K562 (cell line): ENCODE data around the gene HARS2. TPM values are rescaled to one million over a fixed set of nuclear protein-coding genes. Genes with fewer than 3 reads are reported as not detected.

Experiments
- ELF4 ChIP-seq: fragments of 450-650 bp; formaldehyde crosslinking; IDR thresholded peaks from 2 replicates; pipeline ENCODE4 v1.4.0; 2022; ENCODE audit warnings: missing genetic modification characterization
- EZH2 ChIP-seq: IDR thresholded peaks from 2 replicates; pipeline ENCODE4 v1.6.1; 2012; ENCODE audit warnings: low read depth, mild to moderate bottlenecking, inconsistent platforms, low read length, borderline replicate concordance
- FOXP1 ChIP-seq: sonication (generic); formaldehyde crosslinking; IDR thresholded peaks from 2 replicates; pipeline ENCODE4 v1.8.0; 2022; ENCODE audit warnings: mild to moderate bottlenecking, missing genetic modification reagents
- GATAD2A ChIP-seq: fragments of 450-650 bp; IDR thresholded peaks from 2 replicates; pipeline ENCODE4 v1.6.1; 2017
- HDAC2 ChIP-seq: fragments of 450-650 bp; IDR thresholded peaks from 2 replicates; pipeline ENCODE4 v1.6.1; 2016; ENCODE audit warnings: mild to moderate bottlenecking
- MAFK ChIP-seq: IDR thresholded peaks from 2 replicates; pipeline ENCODE4 v1.6.1; 2011; ENCODE audit warnings: low read length, improper control_type of control experiment
- MEIS2 ChIP-seq: fragments of 450-650 bp; IDR thresholded peaks from 2 replicates; pipeline ENCODE4 v1.6.1; 2014; ENCODE audit warnings: mild to moderate bottlenecking; ENCODE audit not compliant: partially characterized antibody
- MTA2 ChIP-seq: fragments of 450-650 bp; IDR thresholded peaks from 2 replicates; pipeline ENCODE4 v1.6.1; 2016; ENCODE audit warnings: low read depth
- POLR2A ChIP-seq: fragments of 450-650 bp; conservative IDR thresholded peaks from 2 replicates; pipeline ENCODE4 v1.6.1; 2016
- POU5F1 ChIP-seq: fragments of 150-350 bp; IDR thresholded peaks from 2 replicates; pipeline ENCODE4 v1.6.1; 2014; ENCODE audit warnings: borderline replicate concordance, low read length, low read depth, mild to moderate bottlenecking; ENCODE audit not compliant: partially characterized antibody
- PRPF4 ChIP-seq: fragments of 200-400 bp; formaldehyde crosslinking; IDR thresholded peaks from one replicate; pipeline ENCODE4 v1.6.1; 2017; ENCODE audit warnings: low read length, low read depth, mild to moderate bottlenecking; ENCODE audit not compliant: insufficient read depth, poor library complexity, severe bottlenecking
- RBM39 ChIP-seq: fragments of 200-400 bp; formaldehyde crosslinking; optimal IDR thresholded peaks from 2 replicates; pipeline ENCODE3; 2018; ENCODE audit warnings: low read depth, low read length
- RFX5 ChIP-seq: IDR thresholded peaks from 2 replicates; pipeline ENCODE4 v1.6.1; 2011; ENCODE audit warnings: low read depth, mild to moderate bottlenecking, improper control_type of control experiment, low read length
- SMARCA4 ChIP-seq: fragments of 450-650 bp; IDR thresholded peaks from 2 replicates; pipeline ENCODE4 v1.6.1; 2016
- SMARCE1 ChIP-seq: fragments of 450-650 bp; IDR thresholded peaks from 2 replicates; pipeline ENCODE4 v1.7.1; 2016; ENCODE audit warnings: mild to moderate bottlenecking
- SMC3 ChIP-seq: conservative IDR thresholded peaks from 2 replicates; pipeline ENCODE4 v1.6.1; 2011; ENCODE audit warnings: low read depth, low read length, improper control_type of control experiment; ENCODE audit not compliant: insufficient read depth
- SNRNP70 ChIP-seq: fragments of 200-400 bp; formaldehyde crosslinking; optimal IDR thresholded peaks from 2 replicates; pipeline ENCODE3; 2017; ENCODE audit warnings: low read depth, low read length
- TARDBP ChIP-seq: fragments of 450-650 bp; IDR thresholded peaks from 2 replicates; pipeline ENCODE4 v1.6.1; 2016
- TCF7L2 ChIP-seq: fragments of 150-350 bp; IDR thresholded peaks from 2 replicates; pipeline ENCODE4 v1.6.1; 2016; ENCODE audit warnings: low read depth, mild to moderate bottlenecking, low read length, moderate library complexity
- ZBTB7A ChIP-seq: IDR thresholded peaks from 2 replicates; pipeline ENCODE4 v1.6.1; 2011; ENCODE audit warnings: low read depth, mild to moderate bottlenecking, low read length, moderate library complexity, borderline replicate concordance; ENCODE audit not compliant: control insufficient read depth
- ZKSCAN3 ChIP-seq: fragments of 250-450 bp; sonication (Bioruptor Pico); IDR thresholded peaks from 2 replicates; pipeline ENCODE4 v1.4.0; 2020
- ZNF12 ChIP-seq: sonication (generic); formaldehyde crosslinking; IDR thresholded peaks from 2 replicates; pipeline ENCODE4 v1.4.0; 2020; ENCODE audit warnings: mild to moderate bottlenecking, missing genetic modification reagents
- ZNF282 ChIP-seq: sonication (generic); formaldehyde crosslinking; IDR thresholded peaks from 2 replicates; pipeline ENCODE4 v1.8.1; 2023; ENCODE audit warnings: missing genetic modification reagents
- ZNF316 ChIP-seq: fragments of 450-650 bp; IDR thresholded peaks from 2 replicates; pipeline ENCODE4 v1.6.1; 2016
- ZNF431 ChIP-seq: sonication (generic); formaldehyde crosslinking; IDR thresholded peaks from 2 replicates; pipeline ENCODE4 v1.8.0; 2022; ENCODE audit warnings: mild to moderate bottlenecking, missing genetic modification reagents
- ZNF584 ChIP-seq: fragments of 200-800 bp; sonication (Bioruptor generic); IDR thresholded peaks from 2 replicates; pipeline ENCODE4 v1.6.1; 2016; ENCODE audit warnings: low read depth, mild to moderate bottlenecking, missing genetic modification characterization, missing compliant biosample characterization
- ZNF785 ChIP-seq: fragments of 250-450 bp; sonication (Bioruptor Pico); IDR thresholded peaks from 2 replicates; pipeline ENCODE4 v1.4.0; 2020; ENCODE audit warnings: mild to moderate bottlenecking
- ZNF830 ChIP-seq: fragments of 250-450 bp; sonication (Bioruptor Pico); IDR thresholded peaks from 2 replicates; pipeline ENCODE4 v1.5.0; 2021; ENCODE audit warnings: mild to moderate bottlenecking
- polyA plus RNA-seq, 8 experiments: library from polyadenylated mRNA; depleted of rRNA in 4 of 8; stranded (reverse) in 5 of 8; unstranded in 3 of 8; fragments of >200 nt; fragmentation: Nextera tagmentation in 2 of 8; fragmentation: Illumina TruSeq in 1 of 8; extraction: Ambion mirVana in 2 of 8; extraction: Trizol in 1 of 8; gene quantifications; 2 replicates each; pipeline versions ENCODE4 v1.2.1 to v1.2.3, GENCODE V29; 2011 to 2014; ENCODE audit warnings: inconsistent platforms in 1 of 8, missing spikeins in 1 of 8
- total RNA-seq, 7 experiments: library from RNA; depleted of rRNA in 6 of 7; stranded (reverse); fragments of >200 nt in 6 of 7; fragmentation: Illumina TruSeq in 2 of 7; extraction: Trizol in 2 of 7; gene quantifications; 2 replicates each; pipeline versions ENCODE4 v1.2.1 to v1.2.3, GENCODE V29; 2011 to 2021; ENCODE audit warnings: low replicate concordance in 1 of 7
- TF ChIP-seq, protein P1 (sequence below): fragments of 450-650 bp; IDR thresholded peaks from 2 replicates; pipeline ENCODE4 v1.6.1; 2016; ENCODE audit warnings: antibody characterized with exemption
- TF ChIP-seq, protein P2 (sequence below), 2 experiments: fragments of 450-650 bp; IDR thresholded peaks; 2 replicates each; pipeline ENCODE4 v1.6.1; 2016

The HARS2 gene
- total and polyA plus RNA-seq, 9 of the 15 experiments (the other 6 are each of a cell fraction or from before 2014, with no cell fraction given) = 8.5 to 41.6 (median 27.1) TPM

GRCh38 chr5:140690941-140691924 lies at the start of gene HARS2, which contains the start of gene HARS1 (continued):
- TF ChIP-seq ZNF830 = 0 out of 2 replicates have a peak, but pooled peaks have one; percentile 20
- TF ChIP-seq SMC3 = no peak
- TF ChIP-seq POU5F1 = no peak
- no peak for TF ChIP-seq RBM39
- no peak for TF ChIP-seq RFX5
- TF ChIP-seq ZNF785 (CRISPR knock-in tag) = no peak
- TF ChIP-seq MTA2 = no peak
- peak; percentile 46 for TF ChIP-seq SMARCE1
- TF ChIP-seq TARDBP = no peak
- no peak for TF ChIP-seq ZNF316
- no peak for TF ChIP-seq MEIS2
- no peak for TF ChIP-seq PRPF4
- no peak for TF ChIP-seq EZH2
- TF ChIP-seq FOXP1 (CRISPR knock-in tag) = peak; percentile 77; the same call in 1 of the 2 replicates
- no peak for TF ChIP-seq ZNF12 (CRISPR knock-in tag)
- peak; percentile 84 for TF ChIP-seq ZNF431 (CRISPR knock-in tag)
- TF ChIP-seq, protein P1, sequence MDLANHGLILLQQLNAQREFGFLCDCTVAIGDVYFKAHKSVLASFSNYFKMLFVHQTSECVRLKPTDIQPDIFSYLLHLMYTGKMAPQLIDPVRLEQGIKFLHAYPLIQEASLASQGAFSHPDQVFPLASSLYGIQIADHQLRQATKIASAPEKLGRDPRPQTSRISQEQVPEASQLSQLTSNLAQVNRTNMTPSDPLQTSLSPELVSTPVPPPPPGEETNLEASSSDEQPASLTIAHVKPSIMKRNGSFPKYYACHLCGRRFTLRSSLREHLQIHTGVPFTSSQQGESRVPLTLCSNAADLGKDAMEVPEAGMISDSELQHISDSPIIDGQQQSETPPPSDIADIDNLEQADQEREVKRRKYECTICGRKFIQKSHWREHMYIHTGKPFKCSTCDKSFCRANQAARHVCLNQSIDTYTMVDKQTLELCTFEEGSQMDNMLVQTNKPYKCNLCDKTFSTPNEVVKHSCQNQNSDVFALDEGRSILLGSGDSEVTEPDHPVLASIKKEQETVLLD = peak; percentile 65; the same call in 1 of the 2 replicates
- no peak for TF ChIP-seq ZBTB7A
- TF ChIP-seq SMARCA4 = no peak
- no peak for TF ChIP-seq SNRNP70
- no peak for TF ChIP-seq MAFK
- TF ChIP-seq HDAC2 = peak; percentile 90
- no peak for TF ChIP-seq GATAD2A
- TF ChIP-seq TCF7L2 = no peak
- TF ChIP-seq ZKSCAN3 (CRISPR knock-in tag) = no peak
- 0 out of 2 replicates have a peak, but pooled peaks have one; percentile 32 for TF ChIP-seq ELF4 (CRISPR knock-in tag)
- peak; percentile 98 for TF ChIP-seq POLR2A
- no peak for TF ChIP-seq ZNF584 (CRISPR knock-in tag)
- TF ChIP-seq, protein P2, sequence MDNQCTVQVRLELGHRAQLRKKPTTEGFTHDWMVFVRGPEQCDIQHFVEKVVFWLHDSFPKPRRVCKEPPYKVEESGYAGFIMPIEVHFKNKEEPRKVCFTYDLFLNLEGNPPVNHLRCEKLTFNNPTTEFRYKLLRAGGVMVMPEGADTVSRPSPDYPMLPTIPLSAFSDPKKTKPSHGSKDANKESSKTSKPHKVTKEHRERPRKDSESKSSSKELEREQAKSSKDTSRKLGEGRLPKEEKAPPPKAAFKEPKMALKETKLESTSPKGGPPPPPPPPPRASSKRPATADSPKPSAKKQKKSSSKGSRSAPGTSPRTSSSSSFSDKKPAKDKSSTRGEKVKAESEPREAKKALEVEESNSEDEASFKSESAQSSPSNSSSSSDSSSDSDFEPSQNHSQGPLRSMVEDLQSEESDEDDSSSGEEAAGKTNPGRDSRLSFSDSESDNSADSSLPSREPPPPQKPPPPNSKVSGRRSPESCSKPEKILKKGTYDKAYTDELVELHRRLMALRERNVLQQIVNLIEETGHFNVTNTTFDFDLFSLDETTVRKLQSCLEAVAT (IDR thresholded peaks at IDR 0.05) = peak in 1 of 2 experiments; percentile 66; a peak in 2 of 4 replicates
- no peak for TF ChIP-seq ZNF282 (CRISPR knock-in tag)
